ENCODE data around the gene DVL1.

Gene DVL1

DNA sequence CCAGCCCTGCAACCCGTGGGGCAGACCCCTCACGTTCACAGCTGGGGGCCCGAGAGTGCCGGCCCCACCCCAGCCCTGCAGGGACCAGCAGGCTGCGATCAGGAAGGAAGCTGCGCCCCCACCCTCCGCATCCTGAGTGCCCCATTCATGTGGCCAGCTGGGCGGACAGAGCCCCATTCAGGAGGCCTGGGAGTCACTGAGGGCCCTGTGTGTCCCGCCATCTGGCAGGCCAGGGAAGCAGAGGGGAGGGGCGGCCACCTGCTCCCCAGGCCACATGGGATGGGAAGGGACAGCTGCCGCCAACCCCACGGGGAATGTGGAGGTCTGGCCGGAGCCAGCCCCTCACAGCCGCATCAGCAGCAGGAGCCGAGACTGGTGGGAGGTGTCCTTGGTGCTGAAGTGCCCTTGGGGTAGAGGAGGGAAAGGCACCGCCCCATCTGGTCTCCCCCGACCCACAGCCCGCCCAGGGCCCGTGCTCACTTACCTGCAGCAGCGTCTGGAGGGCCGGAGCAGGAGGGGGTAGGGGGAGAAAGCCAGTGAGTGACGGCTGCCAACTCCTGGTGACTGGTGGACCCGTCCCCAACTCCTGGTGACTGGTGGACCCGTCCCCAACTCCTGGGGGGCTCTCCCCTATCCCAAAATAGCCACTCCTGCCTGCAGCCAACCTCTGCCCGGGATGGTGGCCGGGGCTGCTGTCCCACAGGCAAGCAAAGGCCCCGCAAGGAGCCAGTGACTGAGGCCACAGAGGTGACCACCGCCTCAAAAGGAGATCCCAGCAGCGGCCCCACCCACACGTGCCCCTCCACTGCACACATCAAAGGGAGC lies 50.1 kb downstream of the DVL1 start:
- peak; percentile 84 for DNase-seq (ENCODE audit: low spot score)

- no peak for DNase-seq (ENCODE audit: low spot score)
Measured at GRCh38 chr1:1297802-1298424, 51.3 kb downstream of the DVL1 start.

DNA sequence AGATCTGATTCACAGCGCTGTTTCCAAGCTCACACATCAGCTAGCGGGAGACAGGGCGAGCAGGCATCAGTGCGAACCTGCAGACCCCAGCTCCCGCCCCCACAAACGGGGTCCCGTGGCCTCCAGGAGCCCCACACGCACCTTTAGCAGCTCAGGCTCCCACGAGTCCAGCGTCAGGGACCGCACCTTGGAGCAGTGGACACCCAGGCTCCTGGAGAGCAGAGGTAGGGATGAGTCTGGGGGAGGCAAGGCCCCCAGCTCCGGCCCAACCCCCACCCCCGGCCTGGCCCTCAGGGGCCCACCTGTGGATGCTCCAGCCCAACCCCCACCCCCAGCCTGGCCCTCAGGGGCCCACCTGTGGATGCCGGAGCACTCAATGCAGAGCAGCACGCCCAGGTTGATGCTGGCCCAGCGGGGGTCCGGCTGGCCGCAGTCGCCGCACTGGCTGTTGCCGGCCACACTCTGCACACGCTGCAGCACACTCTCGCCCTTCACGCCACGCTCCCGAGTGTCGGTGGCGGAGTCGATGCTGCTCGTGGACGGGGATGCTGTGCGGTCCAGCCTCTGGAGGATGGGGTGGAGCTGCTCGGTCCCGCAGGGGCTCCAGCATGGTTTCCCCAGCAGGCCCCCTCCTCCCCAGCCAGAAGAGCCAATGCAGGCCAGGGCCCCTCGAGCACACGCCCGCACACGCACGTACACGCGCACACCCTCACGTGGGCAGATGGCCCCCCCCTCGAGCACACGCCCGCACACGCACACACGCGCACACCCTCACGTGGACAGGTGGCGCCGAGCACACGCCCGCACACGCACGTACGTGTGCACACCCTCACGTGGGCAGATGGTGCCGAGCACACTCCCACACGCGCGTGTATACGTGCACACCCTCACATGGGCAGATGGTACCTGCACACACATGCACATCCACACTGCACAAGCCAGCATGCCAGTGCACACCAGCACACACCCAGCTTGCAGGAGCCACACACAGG lies 52.9 kb downstream of the DVL1 start:
- DNase-seq (ENCODE audit: low spot score) = no peak

GRCh38 chr1:1295154-1295923 lies 53.9 kb downstream of the DVL1 start:
- DNase-seq (ENCODE audit: low spot score) = no peak

DNA sequence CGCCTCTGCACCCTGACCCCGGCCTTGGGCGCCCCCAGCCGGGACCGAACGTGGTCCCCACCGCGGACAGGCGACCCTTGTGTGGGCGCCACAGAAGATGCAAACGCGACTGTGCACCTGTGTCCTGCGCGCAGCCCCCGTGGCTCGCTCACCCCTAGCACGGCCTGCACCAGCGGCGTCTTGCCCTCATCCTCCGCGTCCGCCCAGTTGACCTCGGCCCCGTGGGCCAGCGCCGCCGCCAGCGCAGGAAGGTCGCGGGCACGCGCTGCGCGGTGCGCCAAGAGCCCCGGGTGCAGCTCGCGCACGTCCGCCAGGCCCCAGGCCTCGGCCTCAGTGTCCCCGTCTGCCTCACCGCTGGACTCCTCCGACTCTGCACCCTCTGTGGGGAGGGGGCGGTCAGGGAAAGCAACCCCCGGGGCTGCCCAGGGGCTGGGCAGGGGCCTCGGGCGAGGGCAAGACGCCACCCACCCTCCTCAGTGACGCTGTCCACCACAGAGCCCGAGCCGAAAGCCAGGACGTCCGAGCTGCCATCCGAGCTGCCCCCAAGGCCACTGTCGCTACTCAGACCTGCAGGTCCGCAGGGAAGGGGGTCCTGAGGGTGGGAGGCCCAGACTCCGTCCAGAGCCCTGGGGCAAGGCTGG lies 54.8 kb downstream of the DVL1 start:
- DNase-seq (ENCODE audit: low spot score) = no peak

GRCh38 chr1:1293263-1294249 lies 55.7 kb downstream of the DVL1 start:
- peak; percentile 80 for DNase-seq (ENCODE audit: low spot score)

DNA sequence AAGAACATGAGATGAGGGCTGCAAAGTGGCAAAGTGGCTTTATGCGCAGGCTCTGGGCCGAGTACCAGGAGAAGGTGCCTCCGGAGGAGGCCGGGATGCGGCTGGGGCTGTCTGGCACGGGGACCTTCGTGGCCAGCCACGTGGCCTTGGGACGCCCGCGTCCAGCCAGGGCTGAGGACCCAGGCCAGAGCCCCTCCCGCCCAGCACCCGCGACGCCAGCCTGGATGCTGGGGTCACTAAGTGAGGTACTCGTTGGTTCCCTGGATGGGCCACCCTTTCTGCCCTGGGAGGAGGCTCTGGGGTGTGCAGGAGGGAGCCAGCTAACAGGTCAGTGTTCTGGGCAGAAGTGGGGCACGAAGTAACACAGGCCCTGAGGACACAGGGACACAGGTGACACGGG lies 56.4 kb downstream of the DVL1 start:
- no peak for DNase-seq (ENCODE audit: low spot score)

DNA sequence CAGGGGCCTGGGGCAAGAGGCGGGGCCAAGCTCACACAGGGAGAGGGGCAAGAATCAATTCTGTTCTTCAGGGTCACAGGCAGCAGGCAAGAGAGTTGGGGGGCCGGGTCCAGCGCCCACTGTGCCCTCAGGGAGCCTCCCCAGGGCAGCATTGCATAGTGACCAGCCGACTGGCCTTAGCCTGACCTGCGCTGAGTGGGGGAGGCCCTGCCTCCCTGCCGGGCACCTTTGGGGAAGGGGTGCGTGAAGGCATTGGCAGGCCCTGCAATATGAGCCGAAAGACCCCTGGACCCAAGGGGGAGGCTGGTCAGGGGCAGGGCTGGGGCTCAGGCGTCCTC lies 56.8 kb downstream of the DVL1 start:
- DNase-seq (ENCODE audit: low spot score) = no peak

DNA sequence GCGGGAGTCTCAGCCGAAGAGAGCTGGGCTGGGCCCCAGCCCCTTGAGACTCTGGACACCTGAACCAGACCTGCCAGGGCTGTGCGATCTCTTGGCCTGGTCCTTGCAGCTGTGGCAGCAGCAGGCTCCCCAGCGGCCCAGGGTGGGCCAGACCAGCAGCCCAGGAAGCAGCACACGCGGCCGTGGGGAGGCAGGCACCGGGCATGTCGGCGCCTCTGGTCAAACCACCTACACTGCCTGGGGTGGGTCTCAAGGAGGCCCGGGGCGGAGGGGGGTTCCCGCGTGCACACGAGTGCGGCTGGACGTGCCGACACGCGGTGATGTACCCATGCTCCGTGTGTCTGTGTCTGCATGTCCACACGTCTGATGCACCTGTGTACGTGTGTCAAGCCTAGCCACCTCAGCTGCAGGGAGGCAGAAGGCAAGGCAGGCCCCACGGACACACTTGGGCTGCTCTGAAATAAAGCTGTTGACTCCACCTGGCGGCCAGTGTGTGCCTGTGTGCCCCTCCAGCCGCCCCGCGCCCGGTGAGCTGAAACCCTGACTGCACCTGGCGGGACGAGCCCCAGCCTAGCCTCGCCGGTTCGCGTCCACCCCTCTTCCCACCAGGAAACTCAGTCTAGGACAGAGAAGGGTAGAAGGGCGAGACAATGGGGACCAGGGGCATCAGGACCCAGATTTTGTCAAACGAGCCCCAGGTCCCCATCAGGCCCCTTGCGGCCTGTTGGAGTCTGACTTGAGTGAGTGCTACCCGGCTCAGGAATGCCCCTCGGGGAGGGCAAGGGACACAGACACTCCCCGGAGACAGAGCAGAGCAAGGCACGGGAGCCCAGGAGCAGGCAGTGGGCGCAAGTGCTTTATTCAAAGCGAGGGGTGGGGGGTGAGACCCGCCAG lies 57.4 kb downstream of the DVL1 start:
- DNase-seq (ENCODE audit: low spot score) = peak; percentile 80

GRCh38 chr1:1291023-1291528 lies 58.1 kb downstream of the DVL1 start:
- DNase-seq (ENCODE audit: low spot score) = no peak

DNA sequence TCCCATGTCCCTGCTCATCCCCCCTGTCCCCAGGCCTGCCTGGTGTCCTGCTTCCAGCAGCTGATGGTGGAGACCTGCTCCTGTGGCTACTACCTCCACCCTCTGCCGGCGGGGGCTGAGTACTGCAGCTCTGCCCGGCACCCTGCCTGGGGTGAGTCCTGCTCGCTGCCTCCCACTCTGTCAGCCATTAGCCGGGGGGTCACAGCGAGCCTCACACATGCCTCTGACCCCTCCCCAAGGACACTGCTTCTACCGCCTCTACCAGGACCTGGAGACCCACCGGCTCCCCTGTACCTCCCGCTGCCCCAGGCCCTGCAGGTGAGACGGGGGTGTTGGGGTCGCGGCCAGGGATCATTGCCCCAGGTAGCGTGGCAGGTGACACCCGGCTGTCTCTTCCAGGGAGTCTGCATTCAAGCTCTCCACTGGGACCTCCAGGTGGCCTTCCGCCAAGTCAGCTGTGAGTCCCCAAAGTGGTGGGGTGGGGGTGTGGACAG lies 58.9 kb downstream of the DVL1 start:
- peak; percentile 82 for DNase-seq (ENCODE audit: low spot score)

- DNase-seq (ENCODE audit: low spot score) = no peak
Measured at GRCh38 chr1:1287288-1288110, 61.7 kb downstream of the DVL1 start.

DNA sequence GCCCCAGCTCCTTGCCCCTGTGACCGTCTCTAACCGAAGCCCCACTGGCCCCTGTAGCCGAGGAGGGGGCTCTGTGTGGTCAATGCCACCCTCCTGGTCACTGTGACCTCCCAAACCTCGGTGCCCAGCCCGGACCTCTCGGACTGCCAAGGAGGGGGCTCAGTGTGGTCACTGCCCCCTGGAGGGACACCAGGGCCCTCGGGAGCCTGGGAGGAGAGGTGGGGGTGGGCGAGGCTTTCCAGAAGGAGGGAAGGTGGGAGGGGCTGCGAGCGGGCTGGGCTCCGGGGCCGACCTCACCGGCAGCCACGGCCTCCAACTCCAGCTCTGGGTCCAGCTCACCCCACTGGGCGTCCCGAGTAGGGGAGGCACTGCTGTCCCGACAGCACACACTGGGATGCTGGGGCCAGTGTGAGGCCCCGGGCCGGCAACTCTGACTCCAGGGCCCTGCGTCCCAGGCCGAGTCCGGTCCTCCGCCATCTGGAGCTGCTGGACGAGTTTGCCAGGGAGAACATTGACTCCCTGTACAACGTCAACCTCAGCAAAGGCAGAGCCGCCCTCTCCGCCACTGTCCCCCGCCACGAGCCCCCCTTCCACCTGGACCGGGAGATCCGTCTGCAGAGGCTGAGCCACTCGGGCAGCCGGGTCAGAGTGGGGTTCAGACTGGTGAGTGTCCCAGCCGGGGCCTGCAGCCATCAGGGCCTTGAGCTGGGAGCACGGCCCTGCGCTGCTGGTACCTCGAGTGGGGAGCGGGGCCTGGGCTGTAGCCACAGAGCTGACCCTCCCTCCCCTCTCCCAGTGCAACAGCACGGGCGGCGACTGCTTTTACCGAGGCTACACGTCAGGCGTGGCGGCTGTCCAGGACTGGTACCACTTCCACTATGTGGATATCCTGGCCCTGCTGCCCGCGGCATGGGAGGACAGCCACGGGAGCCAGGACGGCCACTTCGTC lies 62.6 kb downstream of the DVL1 start:
- no peak for DNase-seq (ENCODE audit: low spot score)

DNA sequence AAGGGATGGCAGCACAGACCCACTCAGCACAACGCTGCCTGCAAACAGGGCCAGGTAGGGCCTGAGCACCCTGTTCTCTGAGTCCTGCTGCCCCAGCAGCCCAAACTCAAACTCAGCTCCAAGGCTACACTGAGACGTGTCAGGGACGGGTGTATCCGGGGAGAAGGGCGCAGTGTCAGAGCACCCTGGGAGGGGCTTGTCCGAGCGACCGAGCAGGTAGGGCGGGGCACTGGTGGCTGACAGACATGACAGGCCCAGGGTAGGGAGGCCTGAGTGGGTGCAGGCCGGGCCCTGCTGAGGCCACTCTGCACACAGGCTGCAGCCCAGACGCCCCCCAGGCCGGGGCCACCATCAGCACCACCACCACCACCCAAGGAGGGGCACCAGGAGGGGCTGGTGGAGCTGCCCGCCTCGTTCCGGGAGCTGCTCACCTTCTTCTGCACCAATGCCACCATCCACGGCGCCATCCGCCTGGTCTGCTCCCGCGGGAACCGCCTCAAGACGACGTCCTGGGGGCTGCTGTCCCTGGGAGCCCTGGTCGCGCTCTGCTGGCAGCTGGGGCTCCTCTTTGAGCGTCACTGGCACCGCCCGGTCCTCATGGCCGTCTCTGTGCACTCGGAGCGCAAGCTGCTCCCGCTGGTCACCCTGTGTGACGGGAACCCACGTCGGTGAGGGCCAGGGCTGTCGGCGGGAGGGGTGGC lies 63.5 kb downstream of the DVL1 start:
- no peak for DNase-seq (ENCODE audit: low spot score)

Measured in ecto neural progenitor cell (in vitro differentiated cells).